D341Med (cell line): Measurements from ENCODE around the gene ZNF649.

ENCODE experiments used
- DNase-seq: peaks from one replicate; pipeline ENCODE4 v3.0.0; 2012; ENCODE audit warnings: low spot score

ZNF649 gene

DNA sequence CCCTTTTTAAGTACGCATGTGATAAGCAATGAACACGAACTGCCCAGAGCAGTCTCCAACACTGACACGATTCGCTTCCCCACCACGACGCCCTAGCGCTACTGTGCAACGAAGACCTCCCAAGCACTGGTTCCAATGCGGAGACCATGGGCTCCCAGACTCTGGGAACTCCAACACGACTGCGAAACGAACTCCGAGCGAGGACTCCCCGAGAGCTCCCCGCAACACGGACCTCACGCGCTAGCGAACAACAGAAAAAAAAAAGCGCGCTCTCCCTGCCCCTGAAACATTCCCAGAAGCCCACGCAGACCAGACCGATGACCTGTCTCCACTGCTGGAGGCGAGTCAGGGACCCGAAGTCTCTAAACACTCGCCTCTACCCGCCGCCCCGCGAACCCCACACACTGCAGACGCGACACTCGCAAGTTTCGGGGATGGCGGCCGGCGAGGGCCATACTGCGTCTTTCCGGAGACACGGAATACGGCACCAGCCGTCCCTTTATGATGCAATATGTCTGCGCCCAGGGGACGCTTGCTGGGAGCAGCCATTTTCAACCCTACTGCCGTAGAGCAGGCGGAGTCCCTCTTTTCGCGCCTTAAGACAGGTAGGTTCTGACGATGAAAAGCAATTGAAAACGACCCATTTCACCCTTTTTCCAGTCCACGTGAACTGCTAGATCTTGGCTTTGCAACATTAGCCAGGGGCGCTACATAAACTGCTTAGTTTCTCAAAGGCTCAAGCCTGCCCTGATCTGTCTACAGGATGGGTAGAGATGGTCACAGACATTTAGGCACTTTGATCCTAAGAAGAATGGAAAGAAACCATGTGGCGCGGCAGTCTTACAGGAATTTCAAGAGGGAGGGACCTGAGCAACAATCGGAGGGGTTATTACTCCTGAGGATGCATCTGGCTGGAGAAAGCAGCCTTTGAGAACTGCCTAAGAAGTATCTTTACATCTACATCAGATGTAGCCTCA is 17.0 kb downstream of the ZNF649 start, which contains the start of gene ZNF577:
ZNF577 (minus strand) TSS at position 430 of the 977 bp plus-strand sequence. CDS start 7,569 bp downstream, outside the sequence.
- peak; percentile 92 for DNase-seq

- DNase-seq = no peak
Observed at GRCh38 chr19:51884713-51885112, 20.1 kb downstream of the ZNF649 start.

GRCh38 chr19:51882518-51882917 is 22.3 kb downstream of the ZNF649 start:
- no peak for DNase-seq

GRCh38 chr19:51873097-51873496 is 31.7 kb downstream of the ZNF649 start:
- DNase-seq = no peak

DNA sequence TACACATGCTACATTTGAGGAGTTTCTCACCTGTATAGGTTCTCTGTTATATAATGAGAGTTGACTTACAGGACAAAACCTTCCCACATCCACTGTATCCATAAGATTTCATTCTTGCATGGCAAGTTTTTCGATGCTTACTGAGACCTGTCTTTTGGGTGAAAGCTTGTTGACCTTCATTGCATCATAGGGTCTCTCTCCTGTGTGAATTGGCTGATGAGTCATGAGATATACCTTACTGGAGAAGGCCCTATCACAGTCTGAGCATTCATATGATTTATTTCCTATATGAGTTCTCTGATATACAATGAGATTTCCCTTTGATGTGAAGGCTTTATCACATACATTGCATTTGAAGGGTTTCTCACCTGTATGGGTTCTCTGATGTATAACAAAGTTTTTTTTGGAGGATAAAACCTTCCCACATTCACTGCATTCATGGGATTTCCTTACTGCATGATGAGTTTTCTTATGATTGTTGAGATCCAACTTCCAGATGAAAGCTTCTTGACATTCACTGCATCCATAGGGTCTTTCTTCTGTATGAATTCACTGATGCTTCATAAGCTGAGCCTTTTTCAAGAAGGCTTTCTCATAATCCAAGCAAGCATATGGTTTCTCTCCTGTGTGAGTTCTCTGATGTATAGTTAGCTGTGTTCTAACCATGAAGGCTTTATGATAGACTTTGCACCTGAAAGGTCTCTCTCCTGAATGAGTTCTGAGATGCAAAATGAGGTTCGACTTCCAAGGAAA is 42.8 kb downstream of the ZNF649 start:
- no peak for DNase-seq
